Testis (tissue), 2 donors: Measurements from ENCODE around the gene DCDC2B.

ENCODE experiments used
- POLR2A ChIP-seq: fragments of 450-650 bp; IDR thresholded peaks from one replicate; pipeline ENCODE4 v1.6.1; 2017; ENCODE audit warnings: antibody characterized with exemption, mild to moderate bottlenecking, moderate library complexity
- TF ChIP-seq, protein P1 (sequence below), 3 experiments: fragments of 450-650 bp in 2 of 3; fragments of 200-600 bp in 1 of 3; sonication (generic) in 1 of 3; IDR thresholded peaks; one replicate each; pipeline ENCODE4 v1.5.1; 2016 to 2019; ENCODE audit warnings: antibody characterized with exemption in 3 of 3, mild to moderate bottlenecking in 2 of 3, moderate library complexity in 1 of 3

DNA sequence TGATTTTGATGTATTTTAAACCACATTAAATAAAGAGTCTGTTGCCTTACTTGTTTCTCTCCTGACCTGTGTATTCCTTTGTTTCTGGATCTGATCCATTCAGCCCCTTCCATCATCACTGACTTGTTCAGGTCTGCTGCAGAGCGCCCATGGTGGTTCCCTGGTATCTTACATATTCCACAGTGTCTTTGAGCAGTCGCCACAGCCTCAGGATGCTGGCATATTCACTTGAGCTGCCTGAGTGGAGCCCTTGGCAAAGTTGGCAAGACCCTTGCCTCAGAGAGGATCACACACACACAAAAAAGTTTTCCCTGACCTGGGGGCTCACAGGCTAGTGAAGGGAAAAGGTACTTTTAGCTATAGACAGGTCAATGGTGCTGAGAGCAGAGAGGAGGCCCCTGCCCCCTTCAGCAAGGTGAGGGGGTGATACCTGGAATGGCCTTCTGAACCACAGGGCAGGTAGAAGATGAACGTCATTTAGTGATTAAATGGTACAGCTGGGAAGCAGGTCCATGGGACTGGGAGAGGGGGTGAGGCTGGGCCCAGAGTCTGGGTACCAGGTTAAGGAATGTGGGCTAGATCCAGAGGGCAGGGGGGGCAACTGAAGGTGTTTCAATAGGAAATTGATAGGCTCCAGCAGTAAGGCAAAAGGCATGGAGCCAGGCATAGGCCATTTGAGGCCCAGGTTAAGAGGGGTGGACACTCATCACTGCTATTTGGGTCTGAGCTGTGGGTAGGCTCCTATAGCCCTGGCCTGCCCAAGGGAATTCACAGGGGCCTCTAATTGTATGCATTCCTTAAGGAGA is 10.4 kb upstream of the DCDC2B start:
- TF ChIP-seq, protein P1, sequence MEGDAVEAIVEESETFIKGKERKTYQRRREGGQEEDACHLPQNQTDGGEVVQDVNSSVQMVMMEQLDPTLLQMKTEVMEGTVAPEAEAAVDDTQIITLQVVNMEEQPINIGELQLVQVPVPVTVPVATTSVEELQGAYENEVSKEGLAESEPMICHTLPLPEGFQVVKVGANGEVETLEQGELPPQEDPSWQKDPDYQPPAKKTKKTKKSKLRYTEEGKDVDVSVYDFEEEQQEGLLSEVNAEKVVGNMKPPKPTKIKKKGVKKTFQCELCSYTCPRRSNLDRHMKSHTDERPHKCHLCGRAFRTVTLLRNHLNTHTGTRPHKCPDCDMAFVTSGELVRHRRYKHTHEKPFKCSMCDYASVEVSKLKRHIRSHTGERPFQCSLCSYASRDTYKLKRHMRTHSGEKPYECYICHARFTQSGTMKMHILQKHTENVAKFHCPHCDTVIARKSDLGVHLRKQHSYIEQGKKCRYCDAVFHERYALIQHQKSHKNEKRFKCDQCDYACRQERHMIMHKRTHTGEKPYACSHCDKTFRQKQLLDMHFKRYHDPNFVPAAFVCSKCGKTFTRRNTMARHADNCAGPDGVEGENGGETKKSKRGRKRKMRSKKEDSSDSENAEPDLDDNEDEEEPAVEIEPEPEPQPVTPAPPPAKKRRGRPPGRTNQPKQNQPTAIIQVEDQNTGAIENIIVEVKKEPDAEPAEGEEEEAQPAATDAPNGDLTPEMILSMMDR (IDR thresholded peaks at IDR 0.05), result no peak
- TF ChIP-seq POLR2A, result no peak
